Caco-2 (cell line): ENCODE measurements around the gene KIAA1614. TPM values are rescaled to one million over a fixed set of nuclear protein-coding genes. Genes with fewer than 3 reads are reported as not detected.

Experiments used
- BruUV-seq: library from RNA; stranded (reverse); fragments of 400-500 nt; replicated peaks from 2 replicates; lab custom pipeline; 2021; lab: Mats Ljungman, UMichigan
- CTCF ChIA-PET: fragments of 300-600 bp; sonication (Branson Sonifier 250); formaldehyde crosslinking; loops from one replicate; lab custom pipeline; 2022; ENCODE audit warnings: antibody characterized with exemption; lab: Charles Lee
- POLR2A ChIA-PET: fragments of 300-600 bp; sonication (Branson Sonifier 250); formaldehyde crosslinking; loops from one replicate; lab custom pipeline; 2022; ENCODE audit warnings: antibody characterized with exemption; lab: Charles Lee
- DNase-seq, 2 experiments: peaks; one replicate each; pipeline versions ENCODE4 v3.0.0 to v3.0.0-alpha.2; 2020 to 2022
- H3K27me3 ChIP-seq: replicated peaks from 2 replicates; pipeline ENCODE4 v1.6.0; 2011; ENCODE audit warnings: low read length; ENCODE audit not compliant: control insufficient read depth, insufficient read depth
- H3K36me3 ChIP-seq: 2 replicates; pipeline ENCODE4 v1.5.1; 2011; ENCODE audit warnings: low read length; ENCODE audit not compliant: control insufficient read depth, insufficient read depth
- H3K4me1 ChIP-seq: fragments of 250-450 bp; sonication (Bioruptor Pico); 2 replicates; pipeline ENCODE4 v1.5.1; 2020; ENCODE audit warnings: mild to moderate bottlenecking
- H3K4me3 ChIP-seq: 2 replicates; pipeline ENCODE4 v1.5.1; 2011; ENCODE audit warnings: low read depth, mild to moderate bottlenecking, control low read depth, low read length
- H3K9me3 ChIP-seq: fragments of 250-450 bp; sonication (Bioruptor Pico); 2 replicates; pipeline ENCODE4 v1.5.1; 2020; ENCODE audit warnings: mild to moderate bottlenecking, moderate library complexity
- H3K27ac Mint-ChIP-seq: one replicate; pipeline ENCODE4 v1.8.0; 2022; ENCODE audit warnings: mixed read lengths; ENCODE audit not compliant: unreplicated experiment
- H3K27me3 Mint-ChIP-seq: one replicate; pipeline ENCODE4 v1.8.0; 2022; ENCODE audit warnings: mixed read lengths; ENCODE audit not compliant: insufficient read depth, unreplicated experiment
- H3K36me3 Mint-ChIP-seq: one replicate; pipeline ENCODE4 v1.8.0; 2022; ENCODE audit warnings: mild to moderate bottlenecking, mixed read lengths; ENCODE audit not compliant: insufficient read depth, unreplicated experiment
- H3K4me1 Mint-ChIP-seq: one replicate; pipeline ENCODE4 v1.8.0; 2022; ENCODE audit warnings: low read depth, mixed read lengths; ENCODE audit not compliant: unreplicated experiment
- H3K4me3 Mint-ChIP-seq: one replicate; pipeline ENCODE4 v1.8.0; 2022; ENCODE audit warnings: mild to moderate bottlenecking, moderate library complexity, mixed read lengths; ENCODE audit not compliant: unreplicated experiment
- H3K9me3 Mint-ChIP-seq: one replicate; pipeline ENCODE4 v1.8.0; 2022; ENCODE audit warnings: mixed read lengths; ENCODE audit not compliant: unreplicated experiment
- CTCF ChIP-seq, 2 experiments: fragments of 200-600 bp in 1 of 2; IDR thresholded peaks; 1 replicate in 1 of 2; 2 replicates in 1 of 2; pipeline versions ENCODE4 v1.5.1 to v1.8.0; 2011 to 2022; ENCODE audit warnings: antibody characterized with exemption in 1 of 2, control low read depth in 1 of 2, inconsistent platforms in 1 of 2, low read depth in 1 of 2, low read length in 1 of 2, mild to moderate bottlenecking in 1 of 2, moderate library complexity in 1 of 2; ENCODE audit not compliant: insufficient read depth in 1 of 2, severe bottlenecking in 1 of 2, unreplicated experiment in 1 of 2
- intact Hi-C: fragments of 100-400 bp; cut with micrococcal nuclease; formaldehyde crosslinking; loops from one replicate; pipeline ENCODE4 v1.10.0; 2022; ENCODE audit not compliant: unreplicated experiment
- total RNA-seq: library from RNA; stranded (reverse); gene quantifications from 2 replicates; pipeline ENCODE4 v1.2.3, GENCODE V29; 2022

Gene KIAA1614
- total RNA-seq, 1 experiment from 2014 or later: 0.29 TPM

DNA sequence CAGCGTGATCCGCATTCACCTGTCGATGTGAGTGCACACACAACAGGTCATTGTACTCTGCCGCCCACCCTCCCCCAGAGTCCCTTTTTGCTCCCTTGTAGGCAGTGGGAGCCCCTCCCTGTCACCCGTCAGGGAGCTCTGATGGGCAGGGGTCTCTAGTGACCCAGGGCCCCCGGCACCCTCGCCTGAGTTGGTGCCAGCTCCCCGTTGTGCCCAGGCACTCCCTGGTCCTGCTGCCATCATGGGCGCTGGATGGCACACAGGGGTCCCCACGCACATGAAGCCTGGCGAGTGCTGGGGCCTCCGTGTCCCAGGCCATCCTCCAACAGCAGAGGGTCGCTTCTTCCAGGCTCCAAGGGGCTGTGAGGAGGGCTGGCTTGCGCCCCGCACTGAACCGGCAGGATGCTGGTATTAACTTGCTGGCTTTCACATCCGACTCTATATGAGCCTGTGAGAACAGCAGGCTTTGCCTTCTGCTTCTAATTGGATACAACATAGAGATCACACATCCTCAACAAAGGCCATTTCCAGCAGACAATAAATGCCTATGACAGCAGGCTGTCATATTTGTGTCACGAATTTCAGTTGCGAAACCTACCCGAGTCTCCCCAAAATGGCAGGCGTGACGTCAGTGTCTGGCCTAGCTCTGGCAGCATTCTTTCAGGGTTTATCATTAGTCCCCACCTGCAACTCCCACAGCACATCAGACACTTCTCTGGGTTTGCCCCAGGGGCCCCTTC, 35.4 kb downstream of the KIAA1614 start:
- CTCF ChIA-PET: no interaction called here

GRCh38 chr1:180948641-180949615, 36.2 kb downstream of the KIAA1614 start:
- no peak overlapping the region for H3K4me3 ChIP-seq
- no TSS peak for BruUV-seq
- POLR2A ChIA-PET: no interaction called here

More for the DNA sequence above, 35.4 kb downstream of the KIAA1614 start:
- intact Hi-C loops: no loop called here
- DNase-seq: no peak
- H3K27me3 Mint-ChIP-seq: no peaks in the 10 kb centered on the region
- no TSS peak for BruUV-seq
- Histone ChIP-seq H3K27me3 (no peaks in the 10 kb centered on the region), H3K4me3 (no peak overlapping the region), H3K36me3 (no peaks in the 10 kb centered on the region), H3K9me3 (no peaks in the 10 kb centered on the region), H3K4me1 (0 out of 2 replicates have a peak, but pooled peaks cover under 1% of the 10 kb centered on the region)
- no peak overlapping the region for H3K4me3 Mint-ChIP-seq
- POLR2A ChIA-PET: no interaction called here
- no peak overlapping the region for H3K27ac Mint-ChIP-seq
- H3K9me3 Mint-ChIP-seq: peaks cover 10% of the 10 kb centered on the region
- H3K36me3 Mint-ChIP-seq: no peaks in the 10 kb centered on the region
- H3K4me1 Mint-ChIP-seq: no peaks in the 10 kb centered on the region
- TF ChIP-seq CTCF (IDR thresholded peaks at IDR 0.05; ENCODE audit: insufficient read depth in 1 of 2, low read depth in 1 of 2, low read length in 1 of 2, severe bottlenecking in 1 of 2, unreplicated experiment in 1 of 2): no peak

More at GRCh38 chr1:180948641-180949615, 36.2 kb downstream of the KIAA1614 start:
- Histone ChIP-seq H3K4me1 (0 out of 2 replicates have a peak, but pooled peaks cover 4% of the 10 kb centered on the region), H3K9me3 (no peaks in the 10 kb centered on the region), H3K27me3 (no peaks in the 10 kb centered on the region), H3K36me3 (no peaks in the 10 kb centered on the region)
- Mint-ChIP-seq H3K36me3 (no peaks in the 10 kb centered on the region), H3K9me3 (peaks cover 10% of the 10 kb centered on the region), H3K4me1 (no peaks in the 10 kb centered on the region), H3K27ac (no peak overlapping the region), H3K4me3 (no peak overlapping the region), H3K27me3 (no peaks in the 10 kb centered on the region)
- DNase-seq: no peak
- intact Hi-C loops: no loop called here
- TF ChIP-seq CTCF (IDR thresholded peaks at IDR 0.05; ENCODE audit: insufficient read depth in 1 of 2, low read depth in 1 of 2, low read length in 1 of 2, severe bottlenecking in 1 of 2, unreplicated experiment in 1 of 2): no peak
- CTCF ChIA-PET: no interaction called here
